Heart left ventricle (tissue), 16 donors: ENCODE data around the gene NTM. TPM values are rescaled to one million over a fixed set of nuclear protein-coding genes. Genes with fewer than 3 reads are reported as not detected.

ENCODE experiments used
- ATAC-seq, 4 donors: fragments of 200-7000 bp; cut with Tn5 transposase; one replicate each; pipeline ENCODE4 v1.9.1; 2020 to 2022; ENCODE audit warnings: moderate library complexity in 4 of 4, mild to moderate bottlenecking in 3 of 4, moderate number of reproducible peaks in 1 of 4
- DNase-seq, 5 donors: peaks; one replicate each; pipeline ENCODE4 v3.0.0-alpha.2; 2020
- H3K27ac ChIP-seq, 12 donors: fragments of 200-600 bp; sonication (generic) in 4 of 12; one replicate each; pipeline versions ENCODE4 v1.5.0 to v1.8.0; 2016 to 2022; ENCODE audit warnings: mild to moderate bottlenecking in 2 of 12
- H3K27me3 ChIP-seq, 9 donors: fragments of 200-600 bp; sonication (generic) in 2 of 9; one replicate each; pipeline versions ENCODE4 v1.5.1 to v1.8.0; 2016 to 2022; ENCODE audit warnings: mild to moderate bottlenecking in 3 of 9
- H3K36me3 ChIP-seq, 9 donors: fragments of 200-600 bp; sonication (generic) in 2 of 9; one replicate each; pipeline versions ENCODE4 v1.5.0 to v1.8.0; 2018 to 2022; ENCODE audit warnings: mild to moderate bottlenecking in 2 of 9
- H3K4me1 ChIP-seq, 12 donors: fragments of 200-600 bp; sonication (generic) in 4 of 12; one replicate each; pipeline versions ENCODE4 v1.5.0 to v1.8.0; 2016 to 2022; ENCODE audit warnings: mild to moderate bottlenecking in 3 of 12
- H3K4me3 ChIP-seq, 12 donors: fragments of 200-600 bp; sonication (generic) in 4 of 12; one replicate each; pipeline versions ENCODE4 v1.5.0 to v1.8.0; 2017 to 2022; ENCODE audit warnings: mild to moderate bottlenecking in 9 of 12, moderate library complexity in 4 of 12
- H3K9me3 ChIP-seq, 12 donors: fragments of 200-600 bp; sonication (generic) in 4 of 12; one replicate each; pipeline versions ENCODE4 v1.5.0 to v1.8.0; 2016 to 2022; ENCODE audit warnings: mild to moderate bottlenecking in 1 of 12
- CTCF ChIP-seq, 12 donors: fragments of 200-600 bp; sonication (generic) in 4 of 12; IDR thresholded peaks; one replicate each; pipeline versions ENCODE4 v1.5.0 to v1.8.0; 2018 to 2022; ENCODE audit warnings: antibody characterized with exemption in 12 of 12, mild to moderate bottlenecking in 5 of 12
- POLR2A ChIP-seq, 2 donors: fragments of 450-650 bp; IDR thresholded peaks; one replicate each; pipeline ENCODE4 v1.6.1; 2017; ENCODE audit warnings: antibody characterized with exemption in 2 of 2, mild to moderate bottlenecking in 2 of 2, moderate library complexity in 2 of 2
- WGBS, 4 donors: extraction: QIAGEN DNeasy Blood & Tissue Kit in 2 of 4; methylation state at CpG; one replicate each; pipeline versions ENCODE4 v1.1.5 to v1.1.7; 2013 to 2018; 5-methylcytosine and 5-hydroxymethylcytosine counted together
- intact Hi-C, 10 donors: fragments of 100-400 bp; cut with DNase I; formaldehyde crosslinking; loops; one replicate each; pipeline versions ENCODE4 v1.11.1 to v1.14.2; 2022
- polyA plus RNA-seq, 2 donors: library from polyadenylated mRNA; stranded (reverse); fragments of 200-250 nt; gene quantifications; one replicate each; pipeline ENCODE4 v1.2.3, GENCODE V29; 2013
- total RNA-seq, 9 donors: library from RNA; depleted of rRNA in 2 of 9; stranded (reverse); fragments of >200 nt in 2 of 9; fragmentation: NEBNext Ultra II Directional in 3 of 9; extraction: Animal tissue kit (Norgen Biotek cat#: 25700) in 3 of 9; gene quantifications; one replicate each; pipeline versions ENCODE4 v1.1.0 to v1.2.4, GENCODE V29; 2016 to 2023
- donor health status: ischemic (EF 13 %, LVEDD 7.1; RV severe dilation, severe dysfunction).
- donor health status: healthy with polysubstance abuse.
- donor health status: DM: no; HTN: yes; CAD: no.
- donor health status: DM: no; HTN: no; CAD: no.
- donor health status: ischemic (EF 25% LVEDD 6.9; RV normal size, moderate dysfunction).
- donor health status: ischemic (EF 25% LVEDD 5.7; RV mildly dilated, moderate dysfunction).
- donor health status: healthy.
- donor health status: DM: yes; HTN: yes; CAD: no.
- donor health status: ischemic (EF 35%, LVEDD 5.7; RV mildly dilated, moderate dysfunction).
- donor health status: nonischemic (EF 11% LVEDD 7.7; RV severe dilation, severe dysfunction).
- donor health status: DM: yes; HTN: yes; CAD: no.
- donor health status: PGD.
- donor health status: ischemic (EF 29% LVEDD 5.4; RV normal size, mild dysfunction).
- donor health status: nonischemic (EF 23%, LVEDD 6.1; RV moderate dilation, normal function).

NTM gene
- total and polyA plus RNA-seq, 11 donors: 0.40 to 7.7 (median 1.5) TPM

GRCh38 chr11:131652231-131652630 lies 281.8 kb downstream of the NTM start:
- no peak for ATAC-seq
- Histone ChIP-seq H3K36me3 (no peaks in the 10 kb centered on the region), H3K4me1 (no peaks in the 10 kb centered on the region), H3K9me3 (no peaks in the 10 kb centered on the region), H3K4me3 (no peak overlapping the region), H3K27ac (no peak overlapping the region), H3K27me3 (peaks cover 0 to 34% (median 3%) of the 10 kb centered on the region in 9 donors)
- WGBS, 4 donors: 17 to 31% (median 25%) methylated on average over 2 of the region's 2 CpGs
- intact Hi-C loops: no loop called here
- DNase-seq: no peak
- TF ChIP-seq POLR2A (IDR thresholded peaks at IDR 0.05): no peak
- no peak for TF ChIP-seq CTCF (IDR thresholded peaks at IDR 0.05)

- H3K27me3 ChIP-seq: peaks cover 0 to 32% (median 3%) of the 10 kb centered on the region in 9 donors
Measured at GRCh38 chr11:131653260-131653659, 282.8 kb downstream of the NTM start.

GRCh38 chr11:131654849-131655248 lies 284.4 kb downstream of the NTM start:
- ATAC-seq (no peak), DNase-seq (no peak)
- H3K27me3 ChIP-seq: peaks cover 0 to 29% (median 3%) of the 10 kb centered on the region in 9 donors
- WGBS, 4 donors: 91 to 97% (median 95%) methylated on average over 10 of the region's 10 CpGs
- H3K27ac ChIP-seq: no peak overlapping the region
- no peak for TF ChIP-seq CTCF (IDR thresholded peaks at IDR 0.05)
- no peak for TF ChIP-seq POLR2A (IDR thresholded peaks at IDR 0.05)
- no peak overlapping the region for H3K4me3 ChIP-seq
- H3K36me3 ChIP-seq: no peaks in the 10 kb centered on the region
- intact Hi-C loops: no loop called here
- H3K9me3 ChIP-seq: no peaks in the 10 kb centered on the region
- no peaks in the 10 kb centered on the region for H3K4me1 ChIP-seq

More at GRCh38 chr11:131653260-131653659, 282.8 kb downstream of the NTM start:
- no peak for ATAC-seq
- TF ChIP-seq POLR2A (IDR thresholded peaks at IDR 0.05): no peak
- no peak for TF ChIP-seq CTCF (IDR thresholded peaks at IDR 0.05)
- intact Hi-C loops: no loop called here
- H3K27ac ChIP-seq: no peak overlapping the region
- WGBS, 4 donors: 39 to 53% (median 49%) methylated on average over 5 of the region's 5 CpGs
- no peaks in the 10 kb centered on the region for H3K4me1 ChIP-seq
- H3K9me3 ChIP-seq: no peaks in the 10 kb centered on the region
- DNase-seq: no peak
- H3K36me3 ChIP-seq: no peaks in the 10 kb centered on the region
- H3K4me3 ChIP-seq: no peak overlapping the region

- H3K4me3 ChIP-seq: no peak overlapping the region
- no peaks in the 10 kb centered on the region for H3K36me3 ChIP-seq
- DNase-seq: no peak
- TF ChIP-seq CTCF (IDR thresholded peaks at IDR 0.05) (no peak), POLR2A (IDR thresholded peaks at IDR 0.05) (no peak)
- WGBS, 4 donors: 37 to 57% (median 52%) methylated on average over 9 of the region's 9 CpGs
- H3K4me1 ChIP-seq: no peaks in the 10 kb centered on the region
- intact Hi-C loops: no loop called here
- H3K27ac ChIP-seq: no peak overlapping the region
- peaks cover 0 to 29% (median 3%) of the 10 kb centered on the region in 9 donors for H3K27me3 ChIP-seq
- no peak for ATAC-seq
- H3K9me3 ChIP-seq: no peaks in the 10 kb centered on the region
Measured at GRCh38 chr11:131656179-131656838, 285.9 kb downstream of the NTM start.
